Activated CD4-positive, alpha-beta T cell treated with anti-CD3 and anti-CD28 coated beads, Interleukin-2, amount 50 U/mL, for 24 hours (primary cell): Measurements from ENCODE around the gene GBP3.
A peak's percentile ranks its signal among the peaks of the same experiment; 100 is the strongest.
"Not testable (repeated sequence)": the region's sequence is repeated elsewhere in the genome, so short reads cannot be mapped to it uniquely, and the experiment has no call there.

Experiments used
- DNase-seq, 2 donors: peaks; one replicate each; pipeline ENCODE4 v3.0.0-alpha.2; 2020; ENCODE audit warnings: low read depth in 1 of 2, low spot score in 1 of 2

The GBP3 gene

DNA sequence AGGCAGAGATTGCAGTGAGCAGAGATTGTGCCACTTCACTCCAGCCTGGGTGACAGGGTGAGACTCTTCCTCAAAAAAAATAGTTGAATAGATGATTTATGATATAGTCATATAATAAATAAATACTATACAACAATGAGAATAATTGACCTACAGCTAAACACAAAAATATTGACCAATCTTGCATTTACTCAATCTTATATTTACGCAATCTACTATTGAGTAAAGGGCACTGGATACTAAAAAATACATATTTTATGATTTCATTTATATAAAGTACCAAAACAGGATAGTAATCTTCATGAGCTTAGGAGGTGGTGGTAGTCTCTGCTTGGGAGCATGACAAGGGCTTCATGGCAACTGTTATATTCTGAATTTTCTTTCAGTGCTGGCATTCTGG lies 19.1 kb upstream of the GBP3 start:
- DNase-seq, result no peak

DNA sequence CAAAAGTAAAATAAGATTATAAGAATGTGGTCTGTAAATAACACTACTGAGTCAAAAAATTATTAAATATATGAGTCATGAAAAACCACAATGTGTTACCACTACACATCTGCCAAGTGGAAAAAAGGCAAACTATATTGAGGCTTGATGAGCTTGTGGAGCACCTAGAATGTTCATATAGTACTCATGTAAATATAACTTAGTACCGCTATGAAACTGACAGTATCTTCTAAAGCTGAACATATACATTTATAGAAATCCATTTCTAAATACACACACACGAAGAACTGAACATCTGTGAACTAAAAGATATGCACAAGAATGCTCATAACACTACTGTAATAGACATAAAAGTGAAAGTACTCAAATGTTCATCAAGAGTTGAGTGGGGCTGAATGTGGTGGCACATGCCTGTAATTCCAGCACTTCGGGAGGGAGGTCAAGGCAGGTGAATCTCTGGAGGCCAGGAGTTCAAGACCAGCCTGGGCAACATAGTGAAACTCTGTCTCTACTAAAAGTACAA lies 18.5 kb upstream of the GBP3 start:
- DNase-seq, result no peak

DNA sequence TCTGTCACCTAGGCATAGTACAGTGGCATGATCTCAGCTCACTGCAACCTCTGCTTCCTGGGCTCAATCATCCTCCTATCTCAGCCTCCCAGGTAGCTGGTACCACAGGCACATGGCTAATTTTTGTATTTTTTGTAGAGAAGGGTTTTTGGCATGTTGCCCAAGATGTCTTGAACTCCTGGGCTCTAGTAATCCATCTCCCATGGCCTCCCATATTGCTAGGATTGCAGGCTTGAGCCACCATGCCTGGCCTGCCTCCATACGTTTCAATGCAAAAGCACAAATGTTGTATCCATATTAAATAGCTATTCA lies 17.6 kb upstream of the GBP3 start:
- DNase-seq, result no peak

DNA sequence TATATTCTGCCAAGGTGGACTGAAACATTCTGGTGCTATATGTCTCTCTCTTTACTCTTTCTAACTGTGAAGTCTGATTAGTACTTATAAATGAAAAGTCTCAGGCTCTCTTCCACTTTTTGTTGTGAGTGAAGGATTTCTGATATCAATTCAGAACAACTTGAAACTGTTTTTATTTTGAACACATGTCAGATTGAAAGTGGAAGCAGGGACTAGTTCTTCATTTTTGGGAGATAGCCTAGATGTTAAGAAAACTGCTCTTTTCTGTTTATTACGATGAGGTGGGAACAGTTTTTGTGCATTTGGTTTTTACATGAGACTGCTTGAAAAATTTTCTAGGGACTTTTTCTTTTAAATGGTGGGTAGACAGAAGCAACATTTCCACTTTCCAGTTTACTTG lies 14.5 kb upstream of the GBP3 start:
- no peak for DNase-seq

DNA sequence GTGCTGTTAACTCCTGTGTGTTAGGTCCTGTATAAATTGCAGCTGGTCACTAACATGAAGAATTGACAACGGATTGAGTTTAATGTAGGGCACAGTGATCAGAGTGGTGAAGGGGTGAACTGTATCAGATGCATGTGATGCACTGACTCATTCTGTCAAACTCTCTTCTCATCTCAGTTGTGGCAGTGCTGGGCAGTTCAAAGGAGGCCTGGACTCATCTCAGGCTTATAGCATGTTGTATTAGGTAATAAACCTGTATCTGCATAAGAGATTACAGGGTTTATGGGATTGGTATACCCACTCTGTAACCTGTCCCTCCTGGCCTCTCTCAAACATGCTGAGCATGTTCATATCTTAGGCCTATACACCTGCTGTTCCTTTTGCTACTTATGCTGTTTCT lies 12.4 kb upstream of the GBP3 start:
- DNase-seq, result no peak

DNA sequence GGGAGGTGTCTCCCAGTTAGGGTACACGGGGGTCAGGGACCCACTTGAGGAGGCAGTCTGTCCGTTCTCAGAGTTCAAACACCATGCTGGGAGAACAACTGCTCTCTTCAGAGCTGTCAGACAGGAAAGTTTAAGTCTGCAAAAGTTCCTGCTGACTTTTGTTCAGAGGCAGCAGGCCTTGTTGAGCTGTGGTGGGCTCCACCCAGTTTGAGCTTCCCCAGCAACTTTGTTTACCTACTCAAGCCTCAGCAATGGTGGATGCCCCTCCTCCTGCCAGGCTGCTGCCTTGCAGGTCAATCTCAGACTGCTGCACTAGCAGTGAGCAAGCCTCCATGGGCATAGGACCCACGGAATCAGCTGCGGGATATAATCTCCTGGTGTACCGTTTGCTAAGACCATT lies 11.3 kb upstream of the GBP3 start:
- DNase-seq, result not testable (repeated sequence)

DNA sequence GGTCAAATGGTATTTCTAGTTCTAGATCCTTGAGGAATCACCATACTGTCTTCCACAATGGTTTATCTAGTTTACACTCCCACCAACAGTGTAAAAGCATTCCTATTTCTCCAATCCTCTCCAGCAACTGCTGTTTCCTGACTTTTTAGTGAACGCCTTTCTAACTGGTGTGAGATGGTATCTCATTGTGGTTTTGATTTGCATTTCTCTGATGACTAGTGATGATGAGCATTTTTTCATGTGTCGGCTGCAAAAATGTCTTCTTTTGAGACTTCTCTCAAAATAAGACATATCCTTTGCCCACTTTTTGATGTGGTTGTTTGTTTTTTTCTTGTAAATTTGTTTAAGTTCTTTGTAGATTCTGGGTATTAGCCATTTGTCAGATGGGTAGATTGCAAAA lies 6.4 kb upstream of the GBP3 start:
- not testable (repeated sequence) for DNase-seq

DNA sequence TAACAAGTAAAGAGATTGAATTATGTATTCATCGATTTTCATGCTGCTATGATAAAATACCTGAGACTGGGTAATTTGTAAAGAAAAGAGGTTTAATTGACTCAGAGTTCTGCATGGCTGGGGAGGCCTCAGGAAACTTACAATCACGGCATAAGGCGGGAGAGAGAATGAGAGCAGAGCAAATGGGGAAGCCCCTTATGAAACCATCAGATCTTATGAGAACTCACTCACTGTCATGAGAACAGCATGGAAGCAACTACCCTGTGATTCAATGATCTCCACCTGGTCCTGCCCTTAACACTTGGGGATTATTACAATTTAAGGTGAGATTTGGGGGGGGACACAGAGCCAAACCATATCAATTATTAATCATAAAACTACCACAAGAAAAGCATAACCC lies 3.3 kb upstream of the GBP3 start:
- no peak for DNase-seq

DNA sequence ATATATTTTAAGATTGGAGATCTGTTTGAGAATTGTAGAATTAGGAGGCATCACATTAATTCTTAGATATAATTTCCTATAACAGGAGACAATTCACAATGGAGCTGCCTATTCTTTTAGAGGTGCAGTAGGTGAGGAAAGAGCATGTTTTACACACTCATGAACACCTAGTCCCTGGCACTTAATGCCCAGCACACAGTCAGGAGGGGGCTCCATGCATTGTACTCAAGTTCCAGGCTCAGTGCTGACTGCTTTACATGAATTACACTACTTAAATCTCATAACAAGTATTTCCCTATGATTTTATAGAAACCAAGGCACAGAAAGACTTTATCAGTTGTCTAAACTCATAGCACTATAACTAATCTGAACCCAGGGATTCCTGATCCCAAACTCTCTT lies 360 bp upstream of the GBP3 start:
- DNase-seq, result no peak

DNA sequence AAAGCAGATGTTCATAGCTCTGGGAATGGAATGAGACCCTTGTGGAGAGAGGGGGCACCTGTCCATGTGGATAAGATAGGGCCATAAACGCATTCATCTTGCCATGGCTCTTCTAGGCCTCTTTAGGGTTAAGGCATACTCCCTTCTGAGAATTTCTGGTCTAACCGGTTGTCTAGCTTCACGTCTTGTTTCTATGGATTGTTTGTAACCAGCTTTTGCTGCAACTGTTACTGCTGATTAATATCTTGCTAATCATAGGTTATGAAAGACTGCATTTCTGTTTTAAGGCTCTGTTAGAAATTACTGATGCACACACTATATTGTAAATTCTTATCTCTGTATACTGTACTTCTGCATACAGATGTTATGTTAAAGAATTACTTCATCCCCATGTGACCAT lies 4.3 kb downstream of the GBP3 start:
- not testable (repeated sequence) for DNase-seq

DNA sequence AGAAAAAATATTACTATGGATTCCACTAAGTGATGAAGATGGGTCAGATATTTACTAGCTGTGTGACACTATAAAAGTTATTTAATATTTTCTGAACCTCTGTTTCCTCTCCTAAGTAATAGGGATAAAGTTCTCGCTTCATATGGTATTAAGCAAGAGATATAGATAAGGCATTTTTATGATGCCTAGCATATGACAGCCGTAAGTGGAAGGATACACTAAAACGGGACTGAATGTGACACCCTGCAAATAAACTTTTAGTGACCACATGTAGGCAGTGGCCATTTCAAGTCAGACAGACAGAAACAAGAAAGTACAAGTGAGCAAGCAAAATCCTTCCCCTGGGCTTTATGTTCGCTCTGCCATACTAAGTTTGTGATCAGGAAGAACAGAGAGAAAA lies 14.2 kb downstream of the GBP3 start:
- DNase-seq, result no peak

DNA sequence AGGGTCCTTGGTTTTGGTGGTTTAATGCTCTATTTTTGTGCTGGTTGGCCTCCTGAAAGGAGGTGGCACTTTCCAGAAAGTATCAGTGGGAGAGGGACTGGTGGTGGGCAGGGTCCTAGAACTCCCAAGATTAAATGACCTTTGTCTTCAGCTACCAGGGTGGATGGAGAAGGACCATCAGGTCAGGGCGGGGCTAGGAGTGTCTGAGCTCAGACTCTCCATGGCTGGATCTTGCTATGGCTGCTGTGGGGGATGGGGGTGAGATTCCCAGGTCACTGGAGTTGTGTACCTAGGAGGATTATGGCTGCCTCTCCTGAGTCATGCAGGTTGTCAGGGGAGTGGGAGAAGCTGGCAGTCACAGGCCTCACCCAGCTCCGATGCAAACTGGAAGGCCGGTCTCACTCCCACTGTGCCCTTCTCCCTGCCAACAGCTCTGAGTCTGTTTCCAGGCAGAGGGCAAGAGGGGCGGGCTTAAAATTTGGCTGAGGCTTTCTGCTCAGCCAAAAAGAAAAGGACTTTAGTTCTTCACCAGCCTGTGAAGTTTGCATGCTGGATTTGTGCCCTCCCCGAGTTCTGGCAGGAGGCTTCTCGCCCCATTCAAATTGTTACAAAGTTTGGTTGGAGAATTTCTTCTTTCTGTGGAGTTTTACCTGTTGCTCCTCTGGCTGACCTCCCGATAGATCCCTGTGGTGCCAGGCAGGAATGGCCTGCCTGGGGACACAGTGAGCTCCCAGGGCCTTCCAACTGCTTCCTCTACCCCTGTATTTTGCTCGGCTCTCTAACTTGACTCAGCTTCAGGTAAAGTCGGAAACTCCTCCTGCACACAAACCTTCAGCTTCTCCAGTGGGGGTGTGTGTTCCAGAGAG lies 17.1 kb downstream of the GBP3 start:
- no peak for DNase-seq

DNA sequence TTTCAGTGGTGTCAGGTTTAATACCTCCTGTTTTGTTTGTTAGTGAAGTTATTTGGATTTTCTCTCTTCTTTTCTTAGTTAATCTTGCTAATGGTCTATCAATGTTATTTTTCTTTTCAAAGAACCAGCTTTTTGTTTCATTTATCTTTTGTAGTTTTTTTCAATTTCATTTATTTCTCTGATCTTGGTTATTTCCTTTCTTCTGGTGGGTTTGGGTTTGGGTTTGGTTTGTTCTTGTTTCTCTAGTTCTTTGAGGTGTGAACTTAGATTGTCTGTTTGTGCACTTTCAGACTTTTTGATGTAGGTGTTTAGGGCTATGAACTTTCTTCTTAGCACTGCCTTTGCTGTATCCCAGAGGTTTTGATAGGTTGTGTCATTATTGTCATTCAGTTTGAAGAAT lies 20.5 kb downstream of the GBP3 start:
- not testable (repeated sequence) for DNase-seq

DNA sequence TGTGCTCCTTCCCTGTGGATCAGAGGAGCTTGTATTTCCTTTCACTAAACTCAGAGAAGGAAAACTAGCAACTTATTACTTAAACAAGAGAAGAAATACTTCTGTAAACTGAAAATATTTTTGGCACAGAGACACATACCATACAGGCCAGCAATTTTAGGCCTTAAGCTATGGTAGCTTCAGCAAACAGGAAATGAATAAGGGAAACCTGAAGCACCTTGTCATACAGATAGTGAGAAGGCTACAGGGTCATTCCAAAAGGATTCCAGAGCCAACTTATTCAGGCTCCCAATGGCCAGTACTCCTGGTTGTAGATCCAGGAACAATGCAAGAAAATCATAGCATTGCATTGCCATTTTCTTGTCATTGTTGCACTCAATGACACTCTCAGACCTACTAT lies 21.2 kb downstream of the GBP3 start:
- no peak for DNase-seq

DNA sequence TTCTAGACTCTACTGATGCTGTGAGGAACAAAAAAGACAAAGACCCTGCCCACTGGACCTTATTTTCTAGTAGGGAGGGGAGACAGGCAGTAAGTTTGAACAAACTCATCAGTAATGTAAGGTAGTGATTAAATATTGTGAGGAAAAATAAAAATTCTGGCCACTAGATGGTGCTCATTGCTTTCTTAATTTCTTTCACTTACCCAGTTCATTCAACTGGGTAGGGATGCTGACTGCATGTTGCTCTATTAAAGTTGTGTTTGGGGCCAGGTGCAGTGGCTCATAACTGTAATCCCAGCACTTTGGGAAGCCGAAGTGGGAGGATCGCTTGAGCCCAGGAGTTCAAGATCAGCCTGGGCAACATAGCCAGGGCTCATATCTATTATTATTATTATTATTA lies 23.9 kb downstream of the GBP3 start:
- DNase-seq, result peak in 1 of 2 donors; percentile 54

DNA sequence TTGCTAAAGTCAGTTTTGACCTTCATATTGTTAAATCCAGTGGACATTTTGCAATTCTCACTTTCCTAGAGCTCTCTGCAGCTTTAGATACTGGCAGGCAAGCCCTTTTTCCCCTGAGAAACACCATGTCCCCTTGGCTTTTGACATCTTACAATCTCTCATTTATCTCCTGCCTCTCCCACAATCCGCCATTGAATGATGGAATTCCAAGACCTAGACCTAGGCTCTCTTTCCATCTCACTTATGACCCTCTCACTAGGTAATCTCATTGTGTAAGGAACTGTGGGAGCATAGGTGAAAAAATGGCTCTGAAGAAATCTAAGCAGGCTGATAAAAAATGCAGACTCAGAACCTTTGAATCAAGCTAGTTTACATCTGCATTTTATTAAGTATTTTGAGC lies 32.2 kb downstream of the GBP3 start:
- no peak for DNase-seq

DNA sequence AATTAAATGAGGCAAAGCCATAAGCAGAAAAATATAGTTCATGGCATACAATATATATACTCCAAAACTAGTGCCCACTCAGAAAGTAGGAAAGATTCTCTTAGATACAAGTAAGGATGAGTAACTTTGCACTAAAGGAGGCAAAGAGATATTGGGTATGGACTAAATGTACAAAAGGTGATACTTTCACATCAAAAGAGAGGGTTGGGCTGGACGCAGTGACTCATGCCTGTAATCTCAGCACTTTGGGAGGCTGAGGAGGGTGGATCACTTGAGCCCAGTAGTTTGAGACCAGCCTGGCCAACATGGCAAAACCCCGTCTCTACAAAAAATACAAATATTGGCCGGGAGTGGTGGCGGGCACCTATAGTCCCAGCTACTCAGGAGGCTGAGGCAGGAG lies 37.0 kb downstream of the GBP3 start:
- DNase-seq, result no peak

DNA sequence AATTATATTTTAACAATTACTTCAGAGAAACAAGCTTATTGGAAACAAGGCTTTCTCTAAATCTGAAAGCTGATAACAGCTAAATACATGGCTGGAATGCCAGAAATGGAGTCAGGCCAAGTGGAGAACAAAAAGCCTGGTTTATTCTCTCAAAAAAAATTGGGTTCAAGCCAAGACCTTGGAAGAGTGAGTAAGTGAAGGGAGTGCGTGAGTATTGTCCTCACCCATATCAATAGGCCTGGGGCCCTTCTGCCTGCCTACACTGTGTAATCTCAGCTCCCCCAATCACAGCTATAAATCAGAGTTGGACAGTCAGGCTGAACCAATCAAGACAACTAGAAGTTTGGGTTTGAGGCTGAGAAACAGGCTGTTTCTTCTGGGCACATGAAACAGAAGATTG lies 37.6 kb downstream of the GBP3 start:
- DNase-seq, result no peak

DNA sequence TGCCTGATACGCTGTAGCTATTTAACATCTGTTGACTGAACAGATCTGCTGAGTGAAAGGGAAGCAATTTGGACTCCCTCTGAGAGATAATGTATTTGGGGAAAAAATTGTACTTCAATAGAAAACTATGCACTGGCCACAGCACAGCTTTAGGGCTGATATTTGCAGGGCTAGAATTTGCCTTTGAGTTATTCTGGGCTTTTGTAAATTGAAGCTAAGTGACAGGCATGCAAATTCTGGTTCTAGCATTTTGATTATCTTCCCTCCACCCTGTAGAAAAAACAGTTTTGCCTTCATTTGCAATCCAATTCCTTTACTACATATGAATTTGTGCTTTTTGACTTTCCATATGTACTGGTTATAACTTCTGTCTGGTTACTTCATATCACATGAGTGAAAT lies 38.1 kb downstream of the GBP3 start:
- no peak for DNase-seq

DNA sequence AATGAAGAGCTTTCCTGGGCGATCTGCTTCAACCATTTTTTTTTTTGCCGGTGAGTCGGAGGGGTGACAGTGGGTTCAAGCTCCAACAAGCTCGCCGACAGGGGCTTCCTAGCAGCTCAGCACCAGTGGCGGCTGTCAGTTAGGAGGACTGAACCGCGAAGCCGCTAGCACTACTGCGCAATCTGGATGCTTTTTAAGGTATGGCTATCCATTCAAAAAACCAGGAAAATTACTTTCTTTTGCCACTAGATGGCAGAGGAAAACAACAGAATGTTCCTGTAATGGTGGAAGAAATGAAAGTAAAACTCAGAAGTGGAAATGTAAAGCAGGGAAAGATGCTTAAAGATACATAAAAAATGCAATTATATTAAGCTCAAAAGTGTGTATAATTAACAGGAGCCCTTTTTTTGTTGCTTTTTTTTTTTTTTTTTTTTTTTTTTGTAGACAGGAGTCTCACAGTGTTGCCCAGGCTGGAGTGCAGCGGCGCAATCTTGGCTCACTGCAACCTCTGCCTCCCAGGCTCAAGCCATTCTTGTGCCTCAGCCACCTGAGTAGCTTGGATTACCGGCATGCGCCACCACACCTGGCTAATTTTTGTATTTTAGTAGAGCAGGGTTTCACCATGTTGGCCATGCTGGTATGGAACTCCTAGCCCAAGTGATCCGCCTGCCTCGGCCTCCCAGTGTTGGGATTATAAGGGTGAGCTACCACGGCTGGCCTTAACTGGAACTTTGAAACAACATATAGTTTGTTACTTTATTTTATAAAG lies 38.7 kb downstream of the GBP3 start:
- no peak for DNase-seq

DNA sequence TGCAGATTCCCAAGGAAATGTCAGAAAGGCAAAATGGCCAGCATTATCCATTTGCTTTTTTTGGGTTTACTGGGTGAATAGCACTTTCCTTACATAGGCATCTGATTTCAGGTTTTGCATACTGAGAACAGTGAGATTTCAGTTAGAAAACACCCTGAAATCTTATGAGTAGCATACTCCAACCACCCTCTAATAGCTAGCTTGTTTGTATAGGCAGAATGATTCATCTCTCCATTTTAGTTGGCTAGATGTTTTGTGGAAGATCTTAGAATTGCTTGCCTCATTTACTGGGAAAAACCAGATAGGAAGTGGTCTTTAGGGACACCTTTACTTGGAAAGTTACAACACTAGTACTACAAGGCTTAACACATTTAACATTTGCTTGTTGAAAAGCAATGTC lies 40.6 kb downstream of the GBP3 start:
- no peak for DNase-seq

DNA sequence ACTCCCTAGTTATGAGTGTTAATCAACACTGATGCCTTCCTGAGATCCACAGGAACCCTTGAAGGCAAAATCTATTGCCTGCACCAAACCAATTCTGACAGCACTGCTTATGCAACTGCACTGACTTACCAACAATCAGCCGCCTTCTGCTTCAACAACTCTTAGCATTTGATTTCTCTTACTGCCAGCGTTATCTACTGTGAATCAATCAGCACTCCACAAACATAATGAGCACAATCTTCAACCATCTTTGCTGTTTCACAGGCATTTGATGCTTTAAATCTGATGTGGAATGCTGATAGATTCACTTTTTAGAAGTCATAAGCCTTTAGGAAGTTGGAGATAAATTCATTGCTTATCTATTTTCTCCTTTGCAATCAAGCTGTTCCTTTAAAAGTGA lies 41.2 kb downstream of the GBP3 start:
- DNase-seq, result not testable (repeated sequence)

DNA sequence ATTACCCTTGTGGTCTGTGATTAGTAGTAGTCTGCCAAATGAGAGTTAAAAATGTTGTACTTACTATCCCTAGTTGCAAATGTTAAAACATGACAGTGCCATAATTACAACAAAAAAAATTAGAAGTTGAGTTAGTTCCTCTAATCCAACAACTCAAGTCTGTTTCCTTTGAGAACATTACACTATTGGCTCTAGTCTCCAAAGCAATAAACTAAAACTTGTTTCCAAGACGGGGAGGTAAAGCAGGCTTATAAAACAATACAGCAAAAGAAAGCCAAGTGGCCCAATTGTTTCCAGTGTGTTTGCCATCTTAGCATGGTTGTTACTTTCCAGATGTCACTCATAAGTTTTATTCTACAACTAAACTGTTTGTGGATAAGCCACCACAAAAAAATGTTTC lies 41.8 kb downstream of the GBP3 start:
- no peak for DNase-seq
